KG1 (cell line): ENCODE results near the gene AP5Z1.

ENCODE experiments used
- DNase-seq: peaks from one replicate; lab custom pipeline; 2025; lab: John Stamatoyannopoulos, UW

AP5Z1 gene

GRCh38 chr7:4766666-4767519, 8.5 kb upstream of the AP5Z1 start:
- no peak for DNase-seq

GRCh38 chr7:4768597-4769569, 6.5 kb upstream of the AP5Z1 start:
- no peak for DNase-seq

- DNase-seq = no peak
Observed at GRCh38 chr7:4769761-4770160, 5.7 kb upstream of the AP5Z1 start.

GRCh38 chr7:4770886-4771285, 4.5 kb upstream of the AP5Z1 start:
- no peak for DNase-seq

GRCh38 chr7:4771737-4772136, 3.7 kb upstream of the AP5Z1 start:
- no peak for DNase-seq

GRCh38 chr7:4772306-4772705, 3.1 kb upstream of the AP5Z1 start:
- DNase-seq = no peak

- DNase-seq = no peak
Observed at GRCh38 chr7:4774007-4774406, 1.4 kb upstream of the AP5Z1 start.

GRCh38 chr7:4774658-4775249, 669 bp upstream of the AP5Z1 start:
- no peak for DNase-seq

- DNase-seq = no peak
Observed at GRCh38 chr7:4775848-4776623, 613 bp downstream of the AP5Z1 start.

- no peak for DNase-seq
Observed at GRCh38 chr7:4779118-4779517, 3.7 kb downstream of the AP5Z1 start.

- no peak for DNase-seq
Observed at GRCh38 chr7:4781366-4782069, 6.1 kb downstream of the AP5Z1 start.

GRCh38 chr7:4782333-4783291, 7.2 kb downstream of the AP5Z1 start:
- DNase-seq = no peak

GRCh38 chr7:4783292-4783652, 7.8 kb downstream of the AP5Z1 start:
- no peak for DNase-seq

GRCh38 chr7:4783762-4784351, 8.4 kb downstream of the AP5Z1 start:
- DNase-seq = no peak

GRCh38 chr7:4784799-4785198, 9.4 kb downstream of the AP5Z1 start:
- no peak for DNase-seq

- DNase-seq = no peak
Observed at GRCh38 chr7:4785371-4785770, 9.9 kb downstream of the AP5Z1 start.

GRCh38 chr7:4786015-4786414, 10.6 kb downstream of the AP5Z1 start:
- no peak for DNase-seq

GRCh38 chr7:4787541-4787940, 12.1 kb downstream of the AP5Z1 start:
- DNase-seq = no peak

GRCh38 chr7:4787947-4788626, 12.7 kb downstream of the AP5Z1 start:
- no peak for DNase-seq
